B cell (primary cell): ENCODE measurements around the gene SYNE4. TPM values are rescaled to one million over a fixed set of nuclear protein-coding genes. Genes with fewer than 3 reads are reported as not detected.

ENCODE experiments used
- ATAC-seq: fragments of 200-7000 bp; cut with Tn5 transposase; one replicate; pipeline ENCODE4 v1.10.0; 2021; ENCODE audit warnings: low read depth, mild to moderate bottlenecking, moderate number of reproducible peaks, moderate library complexity
- CTCF ChIA-PET: fragments of 350-600 bp; sonication (Branson Sonifier 250); formaldehyde crosslinking; loops from one replicate; lab custom pipeline; 2021; ENCODE audit warnings: antibody characterized with exemption, inconsistent platforms; lab: Charles Lee
- POLR2A ChIA-PET: fragments of 350-600 bp; sonication (Branson Sonifier 250); formaldehyde crosslinking; loops from one replicate; lab custom pipeline; 2021; ENCODE audit warnings: antibody characterized with exemption; lab: Charles Lee
- DNase-seq: peaks from one replicate; pipeline ENCODE4 v3.0.0; 2013
- H2AFZ ChIP-seq: 2 replicates; pipeline ENCODE4 v1.6.1; 2012; ENCODE audit warnings: mild to moderate bottlenecking, low read depth, low read length; ENCODE audit not compliant: insufficient read depth, poor library complexity, severe bottlenecking
- H3K27ac ChIP-seq, 2 donors: 1 replicate in 1 of 2; 2 replicates in 1 of 2; pipeline ENCODE4 v1.5.1; 2012 to 2013; ENCODE audit warnings: low read length in 2 of 2, mild to moderate bottlenecking in 2 of 2, moderate library complexity in 1 of 2
- H3K27me3 ChIP-seq, 4 experiments: fragments of 200-600 bp in 1 of 4; sonication (generic) in 1 of 4; replicated peaks in 1 of 4; 1 replicate in 2 of 4; 2 replicates in 2 of 4; pipeline versions ENCODE4 v1.6.1 to v1.7.0; 2013 to 2016; ENCODE audit warnings: low read length in 3 of 4, mild to moderate bottlenecking in 2 of 4, mixed read lengths in 1 of 4, moderate library complexity in 1 of 4; ENCODE audit not compliant: insufficient read depth in 4 of 4, control insufficient read depth in 3 of 4; ENCODE audit errors: control extremely low read depth in 1 of 4
- H3K36me3 ChIP-seq, 2 experiments: replicated peaks in 1 of 2; 1 replicate in 1 of 2; 2 replicates in 1 of 2; pipeline versions ENCODE4 v1.6.1 to v1.7.1; 2013; ENCODE audit warnings: low read length in 1 of 2; ENCODE audit not compliant: insufficient read depth in 2 of 2, control insufficient read depth in 1 of 2; ENCODE audit errors: control extremely low read depth in 1 of 2, extremely low read depth in 1 of 2
- H3K4me1 ChIP-seq, 2 donors: fragments of 200-600 bp in 1 of 2; sonication (generic) in 1 of 2; 1 replicate in 1 of 2; 2 replicates in 1 of 2; pipeline versions ENCODE4 v1.5.1 to v1.6.1; 2013 to 2017; ENCODE audit warnings: low read length in 2 of 2; ENCODE audit not compliant: control insufficient read depth in 2 of 2, insufficient read depth in 2 of 2
- H3K4me2 ChIP-seq: replicated peaks from 2 replicates; pipeline ENCODE3; 2012; ENCODE audit warnings: mild to moderate bottlenecking, low read depth, low read length; ENCODE audit not compliant: poor library complexity, severe bottlenecking
- H3K4me3 ChIP-seq, 5 experiments: fragments of 200-600 bp in 1 of 5; sonication (generic) in 1 of 5; 1 replicate in 3 of 5; 2 replicates in 2 of 5; pipeline versions ENCODE4 v1.5.1 to v1.7.0; 2011 to 2016; ENCODE audit warnings: low read length in 4 of 5, mild to moderate bottlenecking in 4 of 5, low read depth in 2 of 5, control low read depth in 1 of 5, moderate library complexity in 1 of 5; ENCODE audit not compliant: insufficient read depth in 1 of 5; ENCODE audit errors: control extremely low read depth in 1 of 5, extremely low read depth in 1 of 5
- H3K79me2 ChIP-seq: fragments of 200-600 bp; sonication (generic); one replicate; pipeline ENCODE4 v1.6.0; 2016; ENCODE audit warnings: low read length; ENCODE audit not compliant: control insufficient read depth, insufficient read depth
- H3K9ac ChIP-seq: fragments of 200-600 bp; sonication (generic); 2 replicates; pipeline ENCODE4 v1.6.1; 2017; ENCODE audit warnings: mild to moderate bottlenecking, low read length, moderate library complexity
- H3K9me3 ChIP-seq, 3 donors: one replicate each; pipeline versions ENCODE4 v1.6.1 to v1.7.1; 2013; ENCODE audit warnings: low read length in 2 of 3; ENCODE audit not compliant: control insufficient read depth in 2 of 3, insufficient read depth in 1 of 3; ENCODE audit errors: control extremely low read depth in 1 of 3
- H4K20me1 ChIP-seq: 2 replicates; pipeline ENCODE4 v1.6.0; 2012; ENCODE audit warnings: mild to moderate bottlenecking, low read length; ENCODE audit not compliant: insufficient read depth, control insufficient read depth, poor library complexity, severe bottlenecking
- H3K27ac Mint-ChIP-seq: one replicate; pipeline ENCODE4 v1.8.0; 2021; ENCODE audit warnings: mixed read lengths
- H3K27me3 Mint-ChIP-seq: one replicate; pipeline ENCODE4 v1.8.0; 2021; ENCODE audit warnings: mixed read lengths
- H3K4me1 Mint-ChIP-seq: one replicate; pipeline ENCODE4 v1.8.0; 2021; ENCODE audit warnings: mixed read lengths
- H3K4me3 Mint-ChIP-seq: one replicate; pipeline ENCODE4 v1.8.0; 2021; ENCODE audit warnings: mixed read lengths
- H3K9me3 Mint-ChIP-seq: one replicate; pipeline ENCODE4 v1.8.0; 2022; ENCODE audit warnings: mixed read lengths; ENCODE audit not compliant: insufficient read depth
- EZH2 ChIP-seq: IDR thresholded peaks from 2 replicates; pipeline ENCODE4 v1.6.1; 2012; ENCODE audit warnings: borderline replicate concordance, low read depth, mild to moderate bottlenecking, moderate library complexity, low read length; ENCODE audit not compliant: insufficient read depth, poor library complexity, severe bottlenecking
- WGBS: methylation state at CpG from one replicate; pipeline ENCODE4 v1.1.5; 2013; ENCODE audit warnings: missing lambda C conversion rate; ENCODE audit not compliant: insufficient coverage; 5-methylcytosine and 5-hydroxymethylcytosine counted together
- intact Hi-C: fragments of 100-400 bp; cut with micrococcal nuclease; formaldehyde crosslinking; loops from one replicate; pipeline ENCODE4 v1.10.0; 2022
- polyA plus RNA-seq: library from polyadenylated mRNA; depleted of rRNA; stranded (reverse); fragments of >200 nt; gene quantifications from 2 replicates; pipeline ENCODE4 v1.2.3, GENCODE V29; 2012
- total RNA-seq, 2 donors: library from RNA; stranded (reverse); fragments of 120-200 nt in 1 of 2; gene quantifications; 1 replicate in 1 of 2; 2 replicates in 1 of 2; pipeline versions ENCODE4 v1.2.3 to v1.2.4, GENCODE V29; 2013 to 2022
- TF ChIP-seq, protein P1 (sequence below): fragments of 200-600 bp; IDR thresholded peaks from one replicate; pipeline ENCODE4 v1.8.0; 2022; ENCODE audit warnings: antibody characterized with exemption, mild to moderate bottlenecking

The SYNE4 gene
- total and polyA plus RNA-seq, 2 donors (not counting 1 experiment from before 2014, with no cell fraction given) = 2.3 to 2.4 TPM

- Histone ChIP-seq H2AFZ (no peak overlapping the region), H4K20me1 (peaks cover 10% of the 10 kb centered on the region), H3K4me3 (no peak overlapping the region), H3K27me3 (peaks cover 0 to 4% (median 0%) of the 10 kb centered on the region in 4 experiments), H3K4me1 (peaks cover 16 to 29% of the 10 kb centered on the region in 2 donors), H3K79me2 (peaks cover 16% of the 10 kb centered on the region), H3K27ac (no peak overlapping the region), H3K9me3 (peaks cover 0 to 13% (median 0%) of the 10 kb centered on the region in 3 donors), H3K4me2 (no peak overlapping the region), H3K36me3 (no peaks in the 10 kb centered on the region), H3K9ac (no peak overlapping the region)
- H3K27ac Mint-ChIP-seq = no peak overlapping the region
- ATAC-seq (no peak), DNase-seq (no peak)
- H3K4me3 Mint-ChIP-seq = no peak overlapping the region
- WGBS = 92% methylated on average over 6 of the region's 10 CpGs
- TF ChIP-seq EZH2 = no peak
- TF ChIP-seq, protein P1, sequence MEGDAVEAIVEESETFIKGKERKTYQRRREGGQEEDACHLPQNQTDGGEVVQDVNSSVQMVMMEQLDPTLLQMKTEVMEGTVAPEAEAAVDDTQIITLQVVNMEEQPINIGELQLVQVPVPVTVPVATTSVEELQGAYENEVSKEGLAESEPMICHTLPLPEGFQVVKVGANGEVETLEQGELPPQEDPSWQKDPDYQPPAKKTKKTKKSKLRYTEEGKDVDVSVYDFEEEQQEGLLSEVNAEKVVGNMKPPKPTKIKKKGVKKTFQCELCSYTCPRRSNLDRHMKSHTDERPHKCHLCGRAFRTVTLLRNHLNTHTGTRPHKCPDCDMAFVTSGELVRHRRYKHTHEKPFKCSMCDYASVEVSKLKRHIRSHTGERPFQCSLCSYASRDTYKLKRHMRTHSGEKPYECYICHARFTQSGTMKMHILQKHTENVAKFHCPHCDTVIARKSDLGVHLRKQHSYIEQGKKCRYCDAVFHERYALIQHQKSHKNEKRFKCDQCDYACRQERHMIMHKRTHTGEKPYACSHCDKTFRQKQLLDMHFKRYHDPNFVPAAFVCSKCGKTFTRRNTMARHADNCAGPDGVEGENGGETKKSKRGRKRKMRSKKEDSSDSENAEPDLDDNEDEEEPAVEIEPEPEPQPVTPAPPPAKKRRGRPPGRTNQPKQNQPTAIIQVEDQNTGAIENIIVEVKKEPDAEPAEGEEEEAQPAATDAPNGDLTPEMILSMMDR = no peak
- ChIA-PET POLR2A (interaction anchor here (0.6 to 0.7 kb wide), 2 partner anchors 12 to 106 kb away, joined by 3 to 6 read pairs; no protein-coding TSS in a partner anchor), CTCF (interaction anchor here (0.7 kb wide), 1 partner anchor 299 kb away, joined by 3 read pairs; no protein-coding TSS in a partner anchor)
- H3K4me1 Mint-ChIP-seq = peaks cover 20% of the 10 kb centered on the region
- no peaks in the 10 kb centered on the region for H3K27me3 Mint-ChIP-seq
- H3K9me3 Mint-ChIP-seq = no peaks in the 10 kb centered on the region
- intact Hi-C loops = loop anchor here (10.0 kb wide), 1 partner anchor 584 kb away; the partner anchor contains the start of gene ZNF529
Observed at GRCh38 chr19:35990771-35991730, 17.6 kb downstream of the SYNE4 start.
